A549 (cell line): Measurements from ENCODE around the gene PIK3CB. TPM values are rescaled to one million over a fixed set of nuclear protein-coding genes. Genes with fewer than 3 reads are reported as not detected.
"Not testable (repeated sequence)": the region's sequence is repeated elsewhere in the genome, so short reads cannot be mapped to it uniquely, and the experiment has no call there.

Experiments
- ATAC-seq, 2 experiments: fragments of 200-7000 bp in 1 of 2; fragments of >200 bp in 1 of 2; cut with Nextera tagmentation in 1 of 2; cut with Tn5 transposase in 1 of 2; 3 replicates each; pipeline versions ENCODE4 v1.8.0 to v1.9.1; 2018 to 2020; ENCODE audit warnings: mild to moderate bottlenecking in 1 of 2, moderate library complexity in 1 of 2
- CTCF ChIA-PET: fragments of 300-600 bp; sonication (Branson Sonifier 250); formaldehyde crosslinking; extraction: SDS; loops from one replicate; lab custom pipeline; 2021; ENCODE audit warnings: antibody characterized with exemption, inconsistent platforms; lab: Yijun Ruan, JAX
- POLR2A ChIA-PET: fragments of 350-600 bp; formaldehyde crosslinking; extraction: SDS; loops from one replicate; lab custom pipeline; 2021; ENCODE audit warnings: antibody characterized with exemption, inconsistent platforms; lab: Yijun Ruan, JAX
- DNase-seq, 2 experiments: peaks; one replicate each; pipeline versions ENCODE4 v3.0.0 to v3.0.0-alpha.2; 2011 to 2016; ENCODE audit warnings: low read depth in 1 of 2, low spot score in 1 of 2
- FAIRE-seq: peaks from 2 replicates; lab custom pipeline; 2011; peaks lifted over from hg19 to GRCh38; lab: Jason Lieb, UNC
- H3K27ac ChIP-seq, 2 experiments: fragments of >200 bp; sonication (Bioruptor Twin); formaldehyde crosslinking; 3 replicates each; pipeline ENCODE4 v1.5.1; 2016 to 2017
- H3K4me1 ChIP-seq: fragments of >200 bp; sonication (Bioruptor Twin); formaldehyde crosslinking; 3 replicates; pipeline ENCODE4 v1.6.1; 2016
- H3K4me2 ChIP-seq: fragments of >200 bp; sonication (Bioruptor Twin); formaldehyde crosslinking; 3 replicates; pipeline ENCODE4 v1.6.1; 2016
- H3K4me3 ChIP-seq: fragments of >200 bp; sonication (Bioruptor Twin); formaldehyde crosslinking; 3 replicates; pipeline ENCODE4 v1.5.1; 2016
- H3K9me3 ChIP-seq: fragments of >200 bp; sonication (Bioruptor Twin); formaldehyde crosslinking; 3 replicates; pipeline ENCODE4 v1.6.1; 2016
- CEBPB ChIP-seq, 2 experiments: fragments of >200 bp in 1 of 2; sonication (Bioruptor Twin) in 1 of 2; formaldehyde crosslinking in 1 of 2; IDR thresholded peaks; 2 replicates each; pipeline ENCODE4 v1.6.1; 2012 to 2016
- CHD4 ChIP-seq: fragments of 200-600 bp; sonication (generic); IDR thresholded peaks from 2 replicates; pipeline ENCODE4 v1.6.1; 2016; ENCODE audit warnings: antibody characterized with exemption, mild to moderate bottlenecking, borderline replicate concordance
- EHF ChIP-seq: fragments of 250-450 bp; sonication (Bioruptor Pico); IDR thresholded peaks from 2 replicates; pipeline ENCODE4 v1.5.0; 2020; ENCODE audit warnings: mild to moderate bottlenecking
- EHMT2 ChIP-seq: fragments of 200-600 bp; sonication (generic); IDR thresholded peaks from 2 replicates; pipeline ENCODE4 v1.6.1; 2016; ENCODE audit warnings: antibody characterized with exemption, low read depth, mild to moderate bottlenecking, moderate library complexity
- FOSB ChIP-seq: fragments of 250-450 bp; sonication (Bioruptor Pico); IDR thresholded peaks from 2 replicates; pipeline ENCODE4 v1.5.0; 2020; ENCODE audit warnings: mild to moderate bottlenecking, moderate library complexity
- GATA3 ChIP-seq: IDR thresholded peaks from 2 replicates; pipeline ENCODE4 v1.6.1; 2012; ENCODE audit warnings: borderline replicate concordance
- HES2 ChIP-seq: fragments of >200 bp; sonication (Bioruptor Twin); formaldehyde crosslinking; IDR thresholded peaks from 2 replicates; pipeline ENCODE4 v1.6.1; 2016
- HOXA7 ChIP-seq: fragments of 250-450 bp; sonication (Bioruptor Pico); IDR thresholded peaks from 2 replicates; pipeline ENCODE4 v1.5.0; 2020; ENCODE audit warnings: mild to moderate bottlenecking, moderate library complexity
- MAFK ChIP-seq: fragments of 450-650 bp; IDR thresholded peaks from 2 replicates; pipeline ENCODE4 v1.6.1; 2014; ENCODE audit not compliant: partially characterized antibody
- MAZ ChIP-seq: fragments of 150-350 bp; IDR thresholded peaks from 2 replicates; pipeline ENCODE4 v1.6.1; 2014; ENCODE audit warnings: antibody characterized with exemption, low read depth, low read length, borderline replicate concordance
- NFE2L2 ChIP-seq: fragments of 150-350 bp; conservative IDR thresholded peaks from 2 replicates; pipeline ENCODE4 v1.6.1; 2014; ENCODE audit warnings: low read length
- PHF8 ChIP-seq: fragments of 200-600 bp; sonication (generic); IDR thresholded peaks from 2 replicates; pipeline ENCODE4 v1.6.1; 2016; ENCODE audit warnings: low read depth, mild to moderate bottlenecking, antibody characterized with exemption, moderate library complexity, borderline replicate concordance
- POLR2A ChIP-seq: IDR thresholded peaks from 2 replicates; pipeline ENCODE4 v1.6.1; 2012; ENCODE audit warnings: mild to moderate bottlenecking, low read length
- POLR2AphosphoS2 ChIP-seq: conservative IDR thresholded peaks from 2 replicates; pipeline ENCODE4 v1.6.1; 2012; ENCODE audit warnings: low read length, improper control_type of control experiment, inconsistent platforms
- RARB ChIP-seq: fragments of 250-450 bp; sonication (Bioruptor Pico); IDR thresholded peaks from 2 replicates; pipeline ENCODE4 v1.8.0; 2021; ENCODE audit warnings: mild to moderate bottlenecking, moderate library complexity
- RCOR1 ChIP-seq: fragments of 150-350 bp; IDR thresholded peaks from 2 replicates; pipeline ENCODE4 v1.6.1; 2014; ENCODE audit warnings: antibody characterized with exemption, low read length, low read depth
- RFX5 ChIP-seq: fragments of 450-650 bp; IDR thresholded peaks from 2 replicates; pipeline ENCODE4 v1.7.1; 2014; ENCODE audit warnings: antibody characterized with exemption, mild to moderate bottlenecking, moderate library complexity
- USF2 ChIP-seq: fragments of 450-650 bp; IDR thresholded peaks from 2 replicates; pipeline ENCODE4 v1.6.1; 2014; ENCODE audit warnings: antibody characterized with exemption
- ZC3H11A ChIP-seq: fragments of 450-650 bp; IDR thresholded peaks from 2 replicates; pipeline ENCODE4 v1.6.1; 2014; ENCODE audit warnings: antibody characterized with exemption, mild to moderate bottlenecking
- ZSCAN20 ChIP-seq: fragments of 250-450 bp; sonication (Bioruptor Pico); IDR thresholded peaks from 2 replicates; pipeline ENCODE4 v1.8.0; 2022; ENCODE audit warnings: mild to moderate bottlenecking, moderate library complexity
- WGBS: methylation state at CpG from one replicate; pipeline ENCODE4 v1.1.6; 2017; ENCODE audit errors: missing lambda C conversion rate; 5-methylcytosine and 5-hydroxymethylcytosine counted together
- polyA plus RNA-seq, 4 experiments: library from polyadenylated mRNA; depleted of rRNA in 3 of 4; stranded (reverse); fragments of >200 nt; fragmentation: RNase III in 1 of 4; extraction: RNeasy Plus Mini Kit Qiagen cat#74134 plus additional on column Dnase treatment in 1 of 4; gene quantifications; 2 replicates in 3 of 4; 3 replicates in 1 of 4; pipeline ENCODE4 v1.2.3, GENCODE V29; 2011 to 2017
- TF ChIP-seq, protein P1 (sequence below): IDR thresholded peaks from 2 replicates; pipeline ENCODE4 v1.6.1; 2012
- TF ChIP-seq, protein P2 (sequence below): fragments of >200 bp; sonication (Bioruptor Twin); formaldehyde crosslinking; IDR thresholded peaks from 3 replicates; pipeline ENCODE4 v1.5.1; 2016
- TF ChIP-seq, protein P3 (sequence below): fragments of >200 bp; sonication (Bioruptor Twin); formaldehyde crosslinking; IDR thresholded peaks from 3 replicates; pipeline ENCODE4 v1.6.1; 2016

Gene PIK3CB
- polyA plus RNA-seq, 2 of the 4 experiments (the other 2 are of a cell fraction): 20.7 to 23.3 TPM

DNA sequence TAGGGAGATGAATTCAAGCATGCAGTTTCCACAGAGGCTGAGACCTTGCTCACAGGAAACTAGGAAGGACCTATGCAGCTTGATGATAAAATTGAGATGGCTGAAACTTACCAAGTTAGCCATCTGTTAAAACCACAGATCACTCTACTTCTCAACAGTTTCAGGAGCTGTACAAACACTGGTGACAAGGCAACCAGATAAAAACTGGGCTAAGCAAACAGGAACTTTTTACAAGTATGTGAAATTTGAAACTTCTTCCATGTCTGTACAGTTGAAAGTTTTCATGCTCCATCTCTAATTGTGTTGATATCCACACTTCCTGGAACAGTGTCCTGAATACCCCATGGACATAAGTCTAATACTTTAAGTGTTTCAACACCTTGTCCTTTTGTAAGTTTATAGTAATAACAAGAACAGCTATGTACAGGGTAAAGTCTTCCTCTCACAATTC lies 147.9 kb downstream of the PIK3CB start:
- H3K4me2 ChIP-seq: peak overlapping the region; percentile 37
- ChIA-PET POLR2A (interaction anchor here (0.6 to 1.4 kb wide), 2 partner anchors 12 to 229 kb away, joined by 3 to 4 read pairs; no protein-coding TSS in a partner anchor), CTCF (interaction anchor here (0.7 to 1.7 kb wide), 5 partner anchors 208 to 249 kb away, joined by 3 to 4 read pairs (median 4); no protein-coding TSS in a partner anchor)
- H3K4me1 ChIP-seq: peaks cover 30% of the 10 kb centered on the region
- peak overlapping the region in 1 of 2 experiments; percentile 55; a peak in 3 of 6 replicates for H3K27ac ChIP-seq
- peak in 1 of 2 experiments; percentile 69; a peak in 3 of 6 replicates for ATAC-seq
- TF ChIP-seq GATA3 (0 out of 2 replicates have a peak, but pooled peaks have one; percentile 19), MAZ (no peak)
- no peak for FAIRE-seq
- H3K4me3 ChIP-seq: no peak overlapping the region
- no peaks in the 10 kb centered on the region for H3K9me3 ChIP-seq
- DNase-seq: peak in 1 of 2 experiments; percentile 52

GRCh38 chr3:138684396-138684795 lies 150.3 kb downstream of the PIK3CB start:
- ChIA-PET CTCF (no interaction called here), POLR2A (no interaction called here)
- 96% methylated on average over 4 of the region's 4 CpGs for WGBS
- Histone ChIP-seq H3K9me3 (no peaks in the 10 kb centered on the region), H3K27ac (no peak overlapping the region), H3K4me2 (no peak overlapping the region), H3K4me1 (peaks cover 30% of the 10 kb centered on the region), H3K4me3 (no peak overlapping the region)
- no peak for DNase-seq
- TF ChIP-seq POLR2A (no peak), MAZ (no peak), EHF (CRISPR knock-in tag) (no peak)
- TF ChIP-seq, protein P1, sequence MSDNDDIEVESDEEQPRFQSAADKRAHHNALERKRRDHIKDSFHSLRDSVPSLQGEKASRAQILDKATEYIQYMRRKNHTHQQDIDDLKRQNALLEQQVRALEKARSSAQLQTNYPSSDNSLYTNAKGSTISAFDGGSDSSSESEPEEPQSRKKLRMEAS: no peak
- ATAC-seq: no peak
- FAIRE-seq: no peak

DNA sequence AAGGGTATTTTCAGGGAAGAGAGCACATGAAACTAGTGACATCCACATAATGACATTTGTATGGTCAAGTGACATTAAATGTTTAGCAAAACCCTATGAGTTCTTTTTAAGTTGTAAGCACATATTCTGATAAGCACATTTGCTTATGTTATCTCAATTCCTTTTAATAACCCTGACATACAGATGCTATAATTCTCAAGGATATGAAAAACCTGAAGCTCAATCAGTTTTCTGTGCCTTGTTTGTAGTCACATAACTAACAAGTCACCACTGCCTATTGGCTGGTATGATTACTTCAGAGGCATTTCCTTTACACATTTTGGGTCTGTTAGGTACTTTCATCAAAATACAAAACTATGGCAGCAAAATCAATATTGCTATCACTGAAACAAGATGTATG lies 152.1 kb downstream of the PIK3CB start:
- ChIA-PET POLR2A (no interaction called here), CTCF (interaction anchor here (1.9 kb wide), 1 partner anchor 233 kb away, joined by 9 read pairs; no protein-coding TSS in a partner anchor)
- Histone ChIP-seq H3K4me1 (peaks cover 17% of the 10 kb centered on the region; the same call in 2 of the 3 replicates), H3K9me3 (no peaks in the 10 kb centered on the region), H3K4me3 (no peak overlapping the region), H3K27ac (no peak overlapping the region), H3K4me2 (no peak overlapping the region)
- TF ChIP-seq HES2 (no peak), HOXA7 (CRISPR knock-in tag) (no peak), ZSCAN20 (CRISPR knock-in tag) (no peak), FOSB (CRISPR knock-in tag) (no peak), RARB (CRISPR knock-in tag) (no peak), USF2 (no peak), MAFK (no peak), NFE2L2 (no peak), RFX5 (no peak), RCOR1 (no peak)
- TF ChIP-seq, protein P1: no peak
- FAIRE-seq (no peak), ATAC-seq (no peak), DNase-seq (no peak)

GRCh38 chr3:138681463-138682220 lies 153.1 kb downstream of the PIK3CB start:
- H3K4me2 ChIP-seq: no peak overlapping the region
- ATAC-seq (no peak), DNase-seq (no peak), FAIRE-seq (no peak)
- 76% methylated on average over 5 of the region's 5 CpGs for WGBS
- peaks cover 7% of the 10 kb centered on the region; the same call in 2 of the 3 replicates for H3K4me1 ChIP-seq
- H3K27ac ChIP-seq: no peak overlapping the region
- ChIA-PET CTCF (interaction anchor here (1.9 kb wide), 1 partner anchor 234 kb away, joined by 9 read pairs; no protein-coding TSS in a partner anchor), POLR2A (no interaction called here)
- H3K9me3 ChIP-seq: peaks cover 5% of the 10 kb centered on the region; the same call in 1 of the 3 replicates
- TF ChIP-seq, protein P2, sequence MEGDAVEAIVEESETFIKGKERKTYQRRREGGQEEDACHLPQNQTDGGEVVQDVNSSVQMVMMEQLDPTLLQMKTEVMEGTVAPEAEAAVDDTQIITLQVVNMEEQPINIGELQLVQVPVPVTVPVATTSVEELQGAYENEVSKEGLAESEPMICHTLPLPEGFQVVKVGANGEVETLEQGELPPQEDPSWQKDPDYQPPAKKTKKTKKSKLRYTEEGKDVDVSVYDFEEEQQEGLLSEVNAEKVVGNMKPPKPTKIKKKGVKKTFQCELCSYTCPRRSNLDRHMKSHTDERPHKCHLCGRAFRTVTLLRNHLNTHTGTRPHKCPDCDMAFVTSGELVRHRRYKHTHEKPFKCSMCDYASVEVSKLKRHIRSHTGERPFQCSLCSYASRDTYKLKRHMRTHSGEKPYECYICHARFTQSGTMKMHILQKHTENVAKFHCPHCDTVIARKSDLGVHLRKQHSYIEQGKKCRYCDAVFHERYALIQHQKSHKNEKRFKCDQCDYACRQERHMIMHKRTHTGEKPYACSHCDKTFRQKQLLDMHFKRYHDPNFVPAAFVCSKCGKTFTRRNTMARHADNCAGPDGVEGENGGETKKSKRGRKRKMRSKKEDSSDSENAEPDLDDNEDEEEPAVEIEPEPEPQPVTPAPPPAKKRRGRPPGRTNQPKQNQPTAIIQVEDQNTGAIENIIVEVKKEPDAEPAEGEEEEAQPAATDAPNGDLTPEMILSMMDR: no peak
- no peak for TF ChIP-seq CEBPB (IDR thresholded peaks at IDR 0.05)
- no peak for TF ChIP-seq MAFK
- no peak for TF ChIP-seq PHF8
- TF ChIP-seq, protein P3, sequence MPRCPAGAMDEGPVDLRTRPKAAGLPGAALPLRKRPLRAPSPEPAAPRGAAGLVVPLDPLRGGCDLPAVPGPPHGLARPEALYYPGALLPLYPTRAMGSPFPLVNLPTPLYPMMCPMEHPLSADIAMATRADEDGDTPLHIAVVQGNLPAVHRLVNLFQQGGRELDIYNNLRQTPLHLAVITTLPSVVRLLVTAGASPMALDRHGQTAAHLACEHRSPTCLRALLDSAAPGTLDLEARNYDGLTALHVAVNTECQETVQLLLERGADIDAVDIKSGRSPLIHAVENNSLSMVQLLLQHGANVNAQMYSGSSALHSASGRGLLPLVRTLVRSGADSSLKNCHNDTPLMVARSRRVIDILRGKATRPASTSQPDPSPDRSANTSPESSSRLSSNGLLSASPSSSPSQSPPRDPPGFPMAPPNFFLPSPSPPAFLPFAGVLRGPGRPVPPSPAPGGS: no peak
- no peak for TF ChIP-seq POLR2AphosphoS2
- TF ChIP-seq RFX5: no peak
- no peak for TF ChIP-seq HOXA7 (CRISPR knock-in tag)
- TF ChIP-seq EHMT2: no peak
- no peak for TF ChIP-seq ZC3H11A
- TF ChIP-seq RCOR1: no peak
- TF ChIP-seq MAZ: no peak
- TF ChIP-seq CHD4: no peak
- H3K4me3 ChIP-seq: no peak overlapping the region

- H3K4me3 ChIP-seq, H3K4me1 ChIP-seq, FAIRE-seq, H3K27ac ChIP-seq, POLR2A ChIA-PET, H3K4me2 ChIP-seq, ATAC-seq, DNase-seq, CTCF ChIA-PET: not testable (repeated sequence)
- H3K9me3 ChIP-seq: peaks cover 12% of the 10 kb centered on the region; the same call in 1 of the 3 replicates
- WGBS: 96% methylated on average over 6 of the region's 6 CpGs
Measured at GRCh38 chr3:138680974-138681373, 153.8 kb downstream of the PIK3CB start.
